GM12801 (cell line): ENCODE data around the gene CD209.

Experiments
- CTCF ChIP-seq: IDR thresholded peaks from one replicate; pipeline ENCODE4 v1.5.1; 2011; ENCODE audit warnings: control low read depth; ENCODE audit not compliant: insufficient read length; ENCODE audit errors: extremely low read depth

CD209 gene

GRCh38 chr19:7763696-7764095 lies 16.4 kb upstream of the CD209 start:
- TF ChIP-seq CTCF = no peak

GRCh38 chr19:7762719-7763293 lies 15.5 kb upstream of the CD209 start, which contains the start of gene CLEC4M:
TSS of gene CLEC4M (plus strand) at chr19:7763243. CDS start at chr19:7763267, 24 bp downstream.
- TF ChIP-seq CTCF = no peak

- TF ChIP-seq CTCF = no peak
Observed at GRCh38 chr19:7759156-7759555, 11.8 kb upstream of the CD209 start.

- TF ChIP-seq CTCF = no peak
Observed at GRCh38 chr19:7757358-7757757, 10.0 kb upstream of the CD209 start.

GRCh38 chr19:7756258-7756657 lies 8.9 kb upstream of the CD209 start:
- no peak for TF ChIP-seq CTCF

GRCh38 chr19:7751157-7751783 lies 3.9 kb upstream of the CD209 start:
- TF ChIP-seq CTCF = no peak

- TF ChIP-seq CTCF = no peak
Observed at GRCh38 chr19:7748756-7749155, 1.4 kb upstream of the CD209 start.
